Spinal cord (tissue), 10 donors: ENCODE data around the gene SLC30A5. TPM values are rescaled to one million over a fixed set of nuclear protein-coding genes. Genes with fewer than 3 reads are reported as not detected.
"Not testable (repeated sequence)": the region's sequence is repeated elsewhere in the genome, so short reads cannot be mapped to it uniquely, and the experiment has no call there.

Source experiments
- DNase-seq, 6 donors: peaks; one replicate each; pipeline versions ENCODE4 v3.0.0 to v3.0.0-alpha.2; 2013 to 2015; ENCODE audit warnings: low spot score in 6 of 6, low read depth in 4 of 6
- H3K27ac ChIP-seq: one replicate; pipeline ENCODE4 v1.5.1; 2013; ENCODE audit warnings: low read depth, low read length, control low read depth
- H3K27me3 ChIP-seq: one replicate; pipeline ENCODE4 v1.6.1; 2013; ENCODE audit warnings: low read length; ENCODE audit not compliant: control insufficient read depth, insufficient read depth
- H3K36me3 ChIP-seq: one replicate; pipeline ENCODE4 v1.6.1; 2013; ENCODE audit warnings: low read length; ENCODE audit not compliant: control insufficient read depth, insufficient read depth
- H3K4me1 ChIP-seq: one replicate; pipeline ENCODE4 v1.6.1; 2013; ENCODE audit warnings: low read length; ENCODE audit not compliant: control insufficient read depth, insufficient read depth
- H3K4me3 ChIP-seq: one replicate; pipeline ENCODE4 v1.5.1; 2013; ENCODE audit warnings: low read depth, low read length, control low read depth
- H3K9me3 ChIP-seq: one replicate; pipeline ENCODE4 v1.6.1; 2013; ENCODE audit warnings: low read length; ENCODE audit not compliant: control insufficient read depth, insufficient read depth
- WGBS: methylation state at CpG from one replicate; pipeline ENCODE4 v1.1.5; 2013; ENCODE audit warnings: missing lambda C conversion rate; ENCODE audit not compliant: insufficient coverage; 5-methylcytosine and 5-hydroxymethylcytosine counted together
- polyA plus RNA-seq, 2 donors: library from polyadenylated mRNA; unstranded; fragments of 120-200 nt; gene quantifications; one replicate each; pipeline ENCODE4 v1.2.1, GENCODE V29; 2013; ENCODE audit not compliant: insufficient read length in 2 of 2
- total RNA-seq, 2 donors: library from RNA; depleted of rRNA in 1 of 2; stranded (reverse); fragments of 120-200 nt in 1 of 2; fragments of >200 nt in 1 of 2; gene quantifications; one replicate each; pipeline versions ENCODE4 v1.2.3 to v1.2.4, GENCODE V29; 2013 to 2014
- donor health status: healthy.

The SLC30A5 gene
- total and polyA plus RNA-seq, 4 donors, result 51.6 to 68.9 (median 58.5) TPM

GRCh38 chr5:69134126-69134525 lies 40.3 kb downstream of the SLC30A5 start:
- H3K36me3 ChIP-seq, result peaks cover 14% of the 10 kb centered on the region
- WGBS, result no CpG with 5 or more reads among the region's 7 CpGs
- H3K27ac ChIP-seq, result no peak overlapping the region
- no peaks in the 10 kb centered on the region for H3K9me3 ChIP-seq
- DNase-seq, result no peak
- no peak overlapping the region for H3K4me3 ChIP-seq
- no peaks in the 10 kb centered on the region for H3K27me3 ChIP-seq
- H3K4me1 ChIP-seq, result no peaks in the 10 kb centered on the region

- DNase-seq, result no peak
- H3K27ac ChIP-seq, result no peak overlapping the region
- H3K36me3 ChIP-seq, result peaks cover 12% of the 10 kb centered on the region
- H3K4me1 ChIP-seq, result no peaks in the 10 kb centered on the region
- 100% methylated on average over 2 of the region's 3 CpGs for WGBS
- peaks cover 5% of the 10 kb centered on the region for H3K9me3 ChIP-seq
- H3K4me3 ChIP-seq, result no peak overlapping the region
- no peaks in the 10 kb centered on the region for H3K27me3 ChIP-seq
Observed at GRCh38 chr5:69136293-69136692, 42.5 kb downstream of the SLC30A5 start.

GRCh38 chr5:69137208-69137607 lies 43.4 kb downstream of the SLC30A5 start:
- not testable (repeated sequence) for H3K27me3 ChIP-seq, H3K4me1 ChIP-seq, DNase-seq, H3K27ac ChIP-seq, H3K9me3 ChIP-seq, H3K4me3 ChIP-seq, H3K36me3 ChIP-seq
- WGBS, result 100% methylated on average over 1 of the region's 1 CpG

- DNase-seq, result no peak
- no peak overlapping the region for H3K4me3 ChIP-seq
- no peaks in the 10 kb centered on the region for H3K4me1 ChIP-seq
- H3K36me3 ChIP-seq, result peaks cover 4% of the 10 kb centered on the region
- H3K27me3 ChIP-seq, result no peaks in the 10 kb centered on the region
- 100% methylated on average over 3 of the region's 5 CpGs for WGBS
- H3K27ac ChIP-seq, result no peak overlapping the region
- peaks cover 5% of the 10 kb centered on the region for H3K9me3 ChIP-seq
Observed at GRCh38 chr5:69137807-69138206, 44.0 kb downstream of the SLC30A5 start.

- Histone ChIP-seq H3K4me3 (no peak overlapping the region), H3K36me3 (peaks cover 4% of the 10 kb centered on the region), H3K27me3 (no peaks in the 10 kb centered on the region), H3K9me3 (peaks cover 5% of the 10 kb centered on the region), H3K27ac (no peak overlapping the region), H3K4me1 (no peaks in the 10 kb centered on the region)
- DNase-seq, result no peak
- WGBS, result no CpG with 5 or more reads among the region's 1 CpG
Observed at GRCh38 chr5:69138766-69139165, 45.0 kb downstream of the SLC30A5 start.

GRCh38 chr5:69140239-69140638 lies 46.4 kb downstream of the SLC30A5 start:
- H3K9me3 ChIP-seq, H3K4me1 ChIP-seq, H3K27me3 ChIP-seq, DNase-seq, H3K4me3 ChIP-seq, H3K27ac ChIP-seq, H3K36me3 ChIP-seq: not testable (repeated sequence)
- 100% methylated on average over 2 of the region's 4 CpGs for WGBS

DNA sequence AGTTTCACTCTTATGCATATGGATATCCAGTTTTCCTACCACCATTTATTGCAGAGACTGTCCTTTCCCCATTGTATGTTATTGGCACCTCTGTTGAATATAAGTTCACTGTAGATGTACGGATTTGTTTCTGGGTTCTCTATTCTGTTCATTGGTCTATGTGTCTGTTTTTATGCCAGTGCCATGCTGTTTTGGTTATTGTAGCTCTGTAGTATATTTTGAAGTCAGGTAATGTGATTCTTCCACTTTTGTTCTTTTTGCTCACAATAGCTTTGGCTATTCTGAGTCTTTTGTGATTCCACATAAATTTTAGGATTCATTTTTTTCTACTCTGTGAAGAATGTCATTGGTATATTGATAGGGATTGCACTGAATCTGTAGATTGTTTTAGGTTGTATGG lies 47.0 kb downstream of the SLC30A5 start:
- no CpG with 5 or more reads among the region's 1 CpG for WGBS
- no peak overlapping the region for H3K4me3 ChIP-seq
- H3K27ac ChIP-seq, result no peak overlapping the region
- DNase-seq, result no peak
- H3K4me1 ChIP-seq, result no peaks in the 10 kb centered on the region
- no peaks in the 10 kb centered on the region for H3K36me3 ChIP-seq
- H3K9me3 ChIP-seq, result peaks cover 5% of the 10 kb centered on the region
- H3K27me3 ChIP-seq, result no peaks in the 10 kb centered on the region

DNA sequence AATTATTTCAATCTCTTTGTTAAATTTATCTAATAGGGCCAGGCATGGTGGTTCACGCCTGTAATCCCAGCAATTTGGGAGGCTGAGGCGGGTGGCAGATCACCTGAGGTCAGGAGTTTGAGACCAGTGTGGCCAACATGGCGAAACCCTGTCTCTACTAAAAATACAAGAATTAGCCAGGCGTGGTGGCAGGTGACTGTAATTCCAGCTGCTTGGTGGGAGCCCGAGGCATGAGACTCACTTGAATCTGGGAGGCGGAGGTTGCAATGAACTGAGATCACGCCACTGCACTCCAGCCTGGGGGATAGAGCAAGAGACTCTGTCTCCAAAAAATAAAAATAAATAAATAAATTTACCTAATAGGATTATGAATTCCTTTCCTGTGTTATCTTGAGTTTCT lies 54.8 kb downstream of the SLC30A5 start:
- H3K4me3 ChIP-seq, DNase-seq: not testable (repeated sequence)
- 96% methylated on average over 3 of the region's 7 CpGs for WGBS

DNA sequence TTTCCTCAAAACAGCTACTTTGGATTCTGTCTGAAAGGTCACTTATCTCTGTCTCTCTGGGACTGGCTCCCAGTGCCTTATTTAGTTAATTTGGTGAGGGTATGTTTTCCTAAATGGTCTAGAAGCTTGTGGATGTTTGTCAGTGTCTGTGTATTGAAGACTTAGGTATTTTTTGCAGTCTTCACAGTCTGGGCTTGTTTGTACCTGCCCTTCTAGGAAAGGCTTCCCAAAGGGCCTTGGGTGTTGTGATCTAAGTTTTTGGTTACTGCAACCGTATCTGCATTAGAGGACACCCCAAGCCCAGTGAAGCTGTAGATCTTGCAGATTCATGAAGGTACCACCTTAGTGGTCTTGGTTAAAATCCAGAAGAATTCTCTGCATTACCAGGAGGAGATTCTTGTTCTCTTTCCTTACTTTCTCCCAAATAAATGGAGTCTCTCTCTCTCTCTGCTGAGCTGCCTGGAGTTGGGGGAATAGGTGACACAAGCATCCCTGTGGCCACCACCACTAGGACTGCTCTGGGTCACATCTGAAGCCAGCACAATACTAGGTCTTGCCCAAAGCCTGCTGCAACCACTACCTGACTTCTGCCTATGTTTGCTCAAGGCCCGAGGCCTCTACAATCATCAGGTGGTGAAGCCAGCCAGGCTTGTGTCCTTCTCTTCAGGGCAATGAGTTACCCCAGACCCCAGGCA lies 55.3 kb downstream of the SLC30A5 start:
- Histone ChIP-seq H3K4me3 (no peak overlapping the region), H3K27me3 (no peaks in the 10 kb centered on the region)
- 100% methylated on average over 2 of the region's 2 CpGs for WGBS

More for the DNA sequence above, 54.8 kb downstream of the SLC30A5 start:
- H3K36me3 ChIP-seq, H3K27ac ChIP-seq, H3K27me3 ChIP-seq, H3K4me1 ChIP-seq, H3K9me3 ChIP-seq: not testable (repeated sequence)

GRCh38 chr5:69149676-69150010 lies 55.8 kb downstream of the SLC30A5 start:
- no peaks in the 10 kb centered on the region for H3K9me3 ChIP-seq
- DNase-seq, result no peak
- no peak overlapping the region for H3K4me3 ChIP-seq
- no peak overlapping the region for H3K27ac ChIP-seq
- no peaks in the 10 kb centered on the region for H3K4me1 ChIP-seq
- H3K36me3 ChIP-seq, result peaks cover 2% of the 10 kb centered on the region
- WGBS, result 90% methylated on average over 5 of the region's 5 CpGs
- no peaks in the 10 kb centered on the region for H3K27me3 ChIP-seq

More for the DNA sequence above, 55.3 kb downstream of the SLC30A5 start:
- Histone ChIP-seq H3K36me3 (peaks cover 2% of the 10 kb centered on the region), H3K27ac (no peak overlapping the region), H3K9me3 (no peaks in the 10 kb centered on the region), H3K4me1 (no peaks in the 10 kb centered on the region)
- no peak for DNase-seq
